ENCODE measurements around the gene DQX1. TPM values are rescaled to one million over a fixed set of nuclear protein-coding genes. Genes with fewer than 3 reads are reported as not detected.
A peak's percentile ranks its signal among the peaks of the same experiment; 100 is the strongest.

The DQX1 gene
- polyA plus RNA-seq, 1 donor (not counting 4 experiments of a cell fraction or from before 2014, with no cell fraction given), result 5.9 TPM

DNA sequence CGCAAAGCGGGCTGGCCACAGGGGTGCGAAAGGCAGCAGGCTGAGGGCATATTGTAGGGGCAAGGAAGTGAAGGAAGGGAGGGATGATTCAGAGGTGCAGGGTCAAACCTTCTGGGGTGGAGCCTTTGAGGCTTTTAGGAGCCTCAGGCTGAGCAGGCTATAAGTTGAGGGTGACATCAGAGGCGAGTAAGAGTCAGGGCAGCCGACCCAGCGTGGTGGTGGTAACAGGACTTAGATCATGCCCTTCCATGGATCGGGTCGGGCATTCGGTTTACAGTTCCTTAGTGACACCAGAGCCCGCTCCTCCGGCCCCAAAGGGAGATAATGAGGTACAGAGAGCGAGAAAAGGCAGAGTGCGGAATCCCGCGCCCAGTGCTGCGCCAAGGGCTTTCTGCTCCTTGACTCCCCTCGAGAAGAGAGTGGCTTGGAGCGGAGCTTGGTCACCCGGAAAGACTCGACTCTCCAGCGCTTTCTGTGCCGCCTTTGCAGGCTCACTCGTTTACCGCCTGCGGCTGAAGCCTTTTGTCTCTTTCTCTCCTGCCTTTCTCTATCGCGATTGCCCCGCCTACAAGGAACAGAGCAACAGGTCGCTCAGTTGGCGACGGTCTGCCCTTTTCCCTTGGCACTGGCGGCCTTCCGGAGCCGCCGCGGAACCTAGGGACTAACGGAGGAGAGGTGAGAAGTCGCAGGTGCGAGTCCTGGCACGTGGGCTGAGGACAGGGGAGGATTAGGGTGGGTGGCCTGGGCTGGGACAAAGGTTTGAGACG, 27.3 kb downstream of the DQX1 start:
- Histone ChIP-seq H3K27ac (ENCODE audit: control insufficient read depth, insufficient read depth, low read length) (no peak overlapping the region), H3K27me3 (ENCODE audit: control insufficient read depth, extremely low read depth, insufficient read depth, low read length) (peaks cover 41% of the 10 kb centered on the region), H3K4me3 (ENCODE audit: control insufficient read depth in 2 of 3, extremely low read depth in 1 of 3, insufficient read depth in 2 of 3, low read depth in 1 of 3, low read length in 3 of 3) (peak overlapping the region; percentile 9 to 53 (median 26)), H4K20me1 (ENCODE audit: control insufficient read depth, extremely low read depth, insufficient read depth, low read length) (no peaks in the 10 kb centered on the region), H3K9me1 (ENCODE audit: control insufficient read depth, extremely low read depth, insufficient read depth, low read length) (no peaks in the 10 kb centered on the region), H3K4me1 (ENCODE audit: control insufficient read depth, extremely low read depth, insufficient read depth, low read length) (peaks cover 33% of the 10 kb centered on the region), H2AFZ (ENCODE audit: control insufficient read depth, low read length) (peak overlapping the region; percentile 41), H3K36me3 (ENCODE audit: control insufficient read depth in 2 of 2, extremely low read depth in 1 of 2, insufficient read depth in 2 of 2, low read length in 2 of 2) (peaks cover under 1 to 3% of the 10 kb centered on the region in 2 experiments), H3K4me2 (ENCODE audit: control insufficient read depth, extremely low read depth, insufficient read depth, low read depth, low read length) (peak overlapping the region; percentile 69), H3K9me3 (ENCODE audit: control insufficient read depth, low read depth, low read length) (no peaks in the 10 kb centered on the region), H3K79me2 (ENCODE audit: control insufficient read depth, insufficient read depth, low read length) (no peaks in the 10 kb centered on the region), H3K9ac (ENCODE audit: control insufficient read depth, extremely low read depth, insufficient read depth, low read length) (peak overlapping the region; percentile 33)
- peak; percentile 87 for TF ChIP-seq EZH2 (IDR thresholded peaks at IDR 0.05; ENCODE audit: low read length)
- TF ChIP-seq, protein P1, sequence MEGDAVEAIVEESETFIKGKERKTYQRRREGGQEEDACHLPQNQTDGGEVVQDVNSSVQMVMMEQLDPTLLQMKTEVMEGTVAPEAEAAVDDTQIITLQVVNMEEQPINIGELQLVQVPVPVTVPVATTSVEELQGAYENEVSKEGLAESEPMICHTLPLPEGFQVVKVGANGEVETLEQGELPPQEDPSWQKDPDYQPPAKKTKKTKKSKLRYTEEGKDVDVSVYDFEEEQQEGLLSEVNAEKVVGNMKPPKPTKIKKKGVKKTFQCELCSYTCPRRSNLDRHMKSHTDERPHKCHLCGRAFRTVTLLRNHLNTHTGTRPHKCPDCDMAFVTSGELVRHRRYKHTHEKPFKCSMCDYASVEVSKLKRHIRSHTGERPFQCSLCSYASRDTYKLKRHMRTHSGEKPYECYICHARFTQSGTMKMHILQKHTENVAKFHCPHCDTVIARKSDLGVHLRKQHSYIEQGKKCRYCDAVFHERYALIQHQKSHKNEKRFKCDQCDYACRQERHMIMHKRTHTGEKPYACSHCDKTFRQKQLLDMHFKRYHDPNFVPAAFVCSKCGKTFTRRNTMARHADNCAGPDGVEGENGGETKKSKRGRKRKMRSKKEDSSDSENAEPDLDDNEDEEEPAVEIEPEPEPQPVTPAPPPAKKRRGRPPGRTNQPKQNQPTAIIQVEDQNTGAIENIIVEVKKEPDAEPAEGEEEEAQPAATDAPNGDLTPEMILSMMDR (optimal IDR thresholded peaks at IDR 0.05 in 1 of 3, IDR thresholded peaks at IDR 0.05 in 1 of 3, conservative IDR thresholded peaks at IDR 0.05 in 1 of 3; ENCODE audit: extremely low read depth in 1 of 3, insufficient read depth in 2 of 3, low read length in 3 of 3), result no peak
- dilution Hi-C loops (cut with MboI; ENCODE audit: extremely low pct_ligation_motif_present, low sequenced_read_pairs), result no loop called here
- no peak for FAIRE-seq
- no peak for DNase-seq (ENCODE audit: low read depth, low spot score)

DNA sequence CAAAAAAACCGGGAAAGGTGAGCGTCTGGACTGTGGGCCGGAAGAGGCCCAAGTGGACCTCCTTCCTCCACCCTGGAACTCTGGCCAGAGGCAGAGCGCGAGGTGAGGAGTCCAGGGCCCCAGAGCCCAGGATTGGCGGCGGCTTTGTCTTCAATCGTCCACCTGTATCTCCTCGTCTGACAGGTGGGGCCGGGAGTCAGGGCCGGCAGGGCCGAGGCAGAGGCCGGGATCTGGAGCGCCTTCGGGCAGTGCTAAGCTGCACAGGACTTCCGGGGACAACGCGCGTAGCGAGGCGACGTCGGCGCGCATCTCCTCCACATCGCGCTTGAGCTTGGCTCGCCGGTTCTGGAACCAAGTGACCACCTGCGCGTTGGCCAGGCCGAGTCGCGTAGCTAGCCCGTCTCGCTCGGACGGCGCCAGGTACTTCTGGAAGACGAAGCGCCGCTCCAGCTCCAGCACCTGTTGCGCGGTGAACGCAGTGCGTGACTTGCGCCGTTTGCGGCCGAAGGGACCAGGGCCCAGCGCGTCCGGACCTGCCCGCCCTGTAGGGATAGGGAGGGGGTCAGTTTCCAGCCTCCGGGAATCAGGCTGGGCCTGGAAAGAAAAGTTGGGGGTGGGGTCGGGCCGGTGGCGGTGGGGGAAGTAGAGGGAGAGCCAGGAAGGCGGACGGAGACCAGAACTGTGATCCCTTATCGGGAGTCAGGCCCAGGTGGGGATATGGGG, 28.1 kb downstream of the DQX1 start:
- no peak for FAIRE-seq
- Histone ChIP-seq H3K9ac (ENCODE audit: control insufficient read depth, extremely low read depth, insufficient read depth, low read length) (no peak overlapping the region), H3K27me3 (ENCODE audit: control insufficient read depth, extremely low read depth, insufficient read depth, low read length) (peaks cover 41% of the 10 kb centered on the region), H3K9me3 (ENCODE audit: control insufficient read depth, low read depth, low read length) (no peaks in the 10 kb centered on the region), H3K36me3 (ENCODE audit: control insufficient read depth in 2 of 2, extremely low read depth in 1 of 2, insufficient read depth in 2 of 2, low read length in 2 of 2) (peaks cover 8% of the 10 kb centered on the region in 2 experiments), H3K79me2 (ENCODE audit: control insufficient read depth, insufficient read depth, low read length) (no peaks in the 10 kb centered on the region), H3K4me1 (ENCODE audit: control insufficient read depth, extremely low read depth, insufficient read depth, low read length) (peaks cover 26% of the 10 kb centered on the region), H2AFZ (ENCODE audit: control insufficient read depth, low read length) (peak overlapping the region; percentile 30), H3K4me2 (ENCODE audit: control insufficient read depth, extremely low read depth, insufficient read depth, low read depth, low read length) (peak overlapping the region; percentile 69), H3K9me1 (ENCODE audit: control insufficient read depth, extremely low read depth, insufficient read depth, low read length) (no peaks in the 10 kb centered on the region), H4K20me1 (ENCODE audit: control insufficient read depth, extremely low read depth, insufficient read depth, low read length) (no peaks in the 10 kb centered on the region), H3K4me3 (ENCODE audit: control insufficient read depth in 2 of 3, extremely low read depth in 1 of 3, insufficient read depth in 2 of 3, low read depth in 1 of 3, low read length in 3 of 3) (peak overlapping the region; percentile 15 to 57 (median 25)), H3K27ac (ENCODE audit: control insufficient read depth, insufficient read depth, low read length) (no peak overlapping the region)
- dilution Hi-C loops (cut with MboI; ENCODE audit: extremely low pct_ligation_motif_present, low sequenced_read_pairs), result no loop called here
- TF ChIP-seq EZH2 (IDR thresholded peaks at IDR 0.05; ENCODE audit: low read length), result no peak
- TF ChIP-seq, protein P1 (optimal IDR thresholded peaks at IDR 0.05 in 1 of 3, IDR thresholded peaks at IDR 0.05 in 1 of 3, conservative IDR thresholded peaks at IDR 0.05 in 1 of 3; ENCODE audit: extremely low read depth in 1 of 3, insufficient read depth in 2 of 3, low read length in 3 of 3), result no peak
- DNase-seq (ENCODE audit: low read depth, low spot score), result no peak

Data from keratinocyte (primary cell).